SW 1271 (cell line): Measurements from ENCODE around the gene SECISBP2.

ENCODE experiments used
- DNase-seq, 2 experiments: peaks; one replicate each; lab custom pipeline; 2025; lab: John Stamatoyannopoulos, UW

SECISBP2 gene

DNA sequence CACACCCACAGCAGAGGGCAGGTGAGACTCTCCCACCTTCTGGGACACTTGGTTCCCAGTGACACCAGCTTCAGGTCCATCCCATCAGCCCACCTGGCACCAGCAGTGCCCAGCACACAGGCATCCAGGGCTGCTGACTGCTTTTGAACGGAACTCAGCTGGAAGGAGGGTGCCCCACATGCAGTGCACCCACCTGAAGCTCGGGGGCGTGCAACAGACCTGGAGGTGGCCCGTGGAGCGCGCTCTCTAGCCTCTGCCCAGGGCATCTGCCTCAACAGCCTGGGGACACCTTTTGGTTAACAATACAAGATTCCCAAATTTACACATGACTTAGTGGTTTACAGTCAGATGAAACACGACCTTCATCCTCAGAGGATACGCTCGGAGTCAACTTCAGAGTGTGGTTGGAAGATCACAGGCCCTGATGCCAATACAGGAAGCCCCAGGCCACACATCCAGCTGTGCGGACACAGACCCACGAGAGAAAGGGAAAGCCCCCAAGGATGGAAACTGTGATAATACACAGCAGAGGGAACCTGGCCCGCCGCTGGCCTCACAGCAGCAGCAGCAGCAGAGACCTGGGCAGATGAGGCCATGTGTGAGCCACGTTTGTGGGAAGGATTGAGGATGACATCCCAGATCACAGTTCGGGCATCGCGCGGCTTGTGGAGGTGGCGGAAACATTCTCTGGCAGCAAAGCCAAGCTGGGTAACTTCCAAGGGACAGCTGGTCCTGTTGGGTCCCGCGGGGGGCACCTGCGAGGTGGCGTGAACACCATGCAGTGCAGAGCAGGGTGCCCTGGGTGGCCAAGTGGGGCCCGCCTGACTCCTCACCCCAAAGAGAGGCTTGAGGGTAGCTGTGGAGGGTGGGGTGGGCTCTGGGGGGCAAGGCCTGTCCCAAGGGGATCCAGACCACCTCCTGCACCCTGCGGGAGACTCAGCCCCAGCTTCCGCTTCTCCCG is 64.0 kb downstream of the SECISBP2 start:
- no peak for DNase-seq

DNA sequence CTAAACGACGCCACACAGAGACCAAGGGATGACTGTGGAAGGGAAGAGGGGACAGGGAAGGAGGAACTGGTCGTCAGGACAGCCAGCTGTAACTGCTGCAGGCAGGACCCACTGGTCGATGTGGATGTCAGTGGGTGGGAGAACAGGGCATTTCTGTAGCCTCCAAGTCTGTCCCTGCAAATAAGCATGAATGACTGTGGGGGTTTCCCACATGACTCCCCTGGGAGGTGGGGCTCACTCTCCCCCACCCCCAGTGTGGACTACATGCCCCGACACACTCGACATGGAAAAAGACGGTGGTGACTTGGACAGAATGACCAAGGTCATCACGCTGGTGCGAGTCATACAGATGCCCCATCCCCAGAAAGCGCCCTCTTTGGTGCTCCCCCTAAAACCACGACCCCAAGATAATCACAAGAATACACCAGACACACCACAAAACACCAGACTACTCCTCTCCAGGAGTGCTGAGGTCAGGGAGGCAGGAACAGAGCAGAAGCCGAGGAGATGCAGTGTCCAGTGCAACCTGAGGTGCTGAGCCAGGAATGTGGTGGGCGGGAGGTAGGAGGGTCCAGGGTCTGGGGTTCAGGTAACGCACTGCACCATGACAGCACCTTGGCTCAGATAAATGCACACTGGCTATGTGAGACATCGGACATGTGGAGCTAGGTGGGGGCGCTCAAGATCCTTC is 64.9 kb downstream of the SECISBP2 start:
- DNase-seq, result no peak

DNA sequence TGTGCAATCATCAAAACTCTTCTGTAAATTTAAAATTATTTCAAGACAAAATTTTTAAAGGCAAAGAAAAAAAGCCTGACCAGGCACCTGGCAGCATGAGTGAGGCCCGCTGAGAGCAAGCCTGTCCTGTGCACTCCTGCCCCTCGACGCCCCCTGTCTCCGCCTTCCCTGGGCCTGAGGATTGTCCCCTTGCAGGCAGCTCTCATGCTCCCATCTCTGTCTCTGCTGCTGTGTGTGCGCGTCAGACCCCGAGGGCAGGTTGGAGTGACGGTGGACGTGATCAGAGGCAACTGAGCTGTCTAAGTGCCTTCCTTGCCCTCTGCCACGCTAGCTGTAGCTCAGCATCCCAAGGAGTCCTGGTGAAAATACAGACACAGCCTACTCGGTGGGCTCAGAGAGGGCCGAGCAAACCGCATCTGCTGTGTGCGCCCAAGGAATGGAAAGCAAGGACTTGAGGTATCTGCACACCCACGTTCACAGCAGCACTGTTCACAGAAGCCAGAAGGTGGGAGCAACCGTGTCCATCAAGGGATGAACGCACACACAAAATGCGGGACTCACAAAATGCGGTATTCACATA is 65.5 kb downstream of the SECISBP2 start:
- no peak for DNase-seq

DNA sequence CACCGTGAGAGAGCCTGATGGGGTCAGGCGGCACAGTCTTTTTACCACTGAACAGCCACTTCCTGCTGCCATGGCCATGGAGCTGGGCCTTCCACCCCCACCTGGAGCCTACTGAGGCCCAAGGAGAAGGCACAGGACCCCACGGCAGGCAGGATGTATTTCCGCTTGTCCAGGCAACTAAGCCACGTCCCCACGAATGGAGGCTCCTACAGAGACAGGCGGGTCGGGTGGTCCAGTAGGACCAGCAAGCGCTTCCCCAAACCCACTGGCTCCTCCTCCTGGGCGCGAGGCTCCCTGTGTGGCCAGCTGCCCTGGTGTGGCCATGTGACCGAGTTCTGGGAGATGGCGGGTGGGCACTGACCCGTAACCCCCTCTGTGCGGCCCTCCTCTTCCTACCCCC is 66.5 kb downstream of the SECISBP2 start:
- no peak for DNase-seq

DNA sequence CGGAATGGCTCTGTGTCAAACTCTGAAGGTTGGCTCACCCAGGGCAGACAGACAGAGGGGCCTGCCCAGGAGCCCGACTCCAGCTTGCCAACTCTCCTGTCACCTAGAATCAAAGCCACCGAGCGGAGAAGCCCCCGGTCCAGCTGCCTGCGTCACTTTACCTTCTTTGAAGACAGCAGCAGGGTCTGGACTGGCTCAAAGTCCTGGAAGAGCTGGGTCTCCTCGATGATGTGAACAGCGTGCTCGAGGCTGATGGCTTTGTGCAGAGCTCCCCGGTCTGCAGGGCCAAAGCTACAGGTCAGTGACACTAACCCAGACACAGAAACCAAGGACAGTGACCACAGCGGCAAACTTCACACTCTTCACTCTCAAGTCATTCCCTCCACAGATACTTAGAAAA is 67.9 kb downstream of the SECISBP2 start:
- DNase-seq, result no peak

DNA sequence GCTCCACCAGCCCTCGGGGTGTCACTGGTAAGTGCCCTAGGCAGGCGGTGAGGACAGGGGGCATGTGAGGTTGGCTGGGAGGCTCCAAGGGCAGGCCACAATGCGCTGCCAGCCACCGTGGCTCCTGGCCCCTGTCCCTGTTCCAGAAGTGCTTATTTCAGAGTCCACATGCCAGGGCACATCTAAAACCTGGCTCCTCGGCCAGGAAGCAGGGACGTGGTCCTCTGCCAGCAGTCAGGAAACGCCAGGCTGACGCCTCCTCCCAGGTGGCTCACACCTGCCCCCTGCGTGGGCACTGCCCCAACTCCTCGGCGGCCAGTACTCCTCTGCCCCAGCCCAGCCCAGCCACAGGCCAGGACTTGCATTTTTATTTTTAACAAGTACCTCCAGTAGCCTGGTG is 68.5 kb downstream of the SECISBP2 start:
- no peak for DNase-seq

DNA sequence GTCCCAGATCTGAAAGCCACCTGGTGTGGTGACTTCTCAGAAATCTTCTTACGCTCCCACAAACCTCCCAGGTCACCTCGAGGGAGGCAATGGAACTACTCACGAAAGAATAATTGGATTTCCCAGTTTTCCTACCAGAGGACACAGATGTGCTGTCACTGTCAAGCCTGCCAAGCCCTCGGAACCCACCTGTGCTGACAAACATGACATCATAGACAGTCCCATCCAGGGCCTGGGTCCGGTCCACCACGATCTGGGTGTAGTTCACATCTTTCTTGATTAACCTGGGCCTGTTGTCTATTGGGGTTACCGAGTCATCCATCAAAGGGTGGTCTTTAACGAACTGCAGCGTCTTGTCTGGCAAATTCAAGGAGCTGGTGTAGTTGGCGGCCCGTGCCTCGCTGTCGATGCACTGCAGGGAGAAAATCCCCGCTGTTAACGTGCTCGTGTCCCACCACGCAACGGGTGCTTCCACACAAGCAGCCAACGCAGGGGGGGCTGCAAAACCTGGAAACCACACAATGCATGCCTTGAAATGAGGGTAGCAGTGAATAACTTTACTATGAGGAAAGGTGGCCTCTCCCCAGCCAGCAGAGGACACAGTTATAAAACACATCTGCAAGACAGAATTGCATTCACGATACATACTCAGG is 69.0 kb downstream of the SECISBP2 start:
- no peak for DNase-seq

DNA sequence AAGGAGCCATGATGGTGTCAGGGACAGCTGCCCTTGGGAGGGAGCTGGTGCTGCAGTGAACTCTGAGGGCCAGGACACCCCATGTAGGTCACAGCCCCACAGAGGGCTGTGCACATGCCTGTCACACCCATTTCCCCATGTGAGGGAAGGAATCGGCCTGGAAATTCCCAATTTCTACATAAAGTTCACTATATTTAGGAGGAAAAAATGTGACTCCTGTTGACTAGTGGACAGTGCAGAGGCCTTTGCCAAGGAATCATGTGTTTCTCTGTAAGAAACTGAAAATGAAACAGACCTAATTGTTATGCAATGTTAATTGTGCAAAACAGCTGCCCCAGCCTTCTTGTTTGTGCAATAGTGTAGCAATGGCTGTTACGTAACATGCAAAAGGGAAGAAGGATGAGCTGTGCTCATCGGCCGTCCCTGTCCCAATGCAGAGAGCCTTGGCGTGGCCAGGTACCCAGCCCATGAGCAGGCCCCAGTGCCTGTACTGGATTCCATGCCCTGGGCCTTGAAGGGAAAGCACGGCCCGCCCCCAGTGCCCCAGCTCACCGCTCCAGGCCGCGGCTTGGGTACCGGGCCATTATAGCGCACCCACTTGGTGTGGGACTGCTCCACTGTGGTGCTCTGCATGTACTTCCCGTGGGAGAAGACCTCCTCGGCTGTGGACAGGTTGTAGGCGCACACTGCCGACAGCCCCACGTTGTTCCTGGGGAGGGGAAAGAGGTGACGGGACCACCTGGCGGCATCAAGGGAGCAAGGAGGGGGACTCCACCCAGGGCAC is 70.0 kb downstream of the SECISBP2 start:
- no peak for DNase-seq

DNA sequence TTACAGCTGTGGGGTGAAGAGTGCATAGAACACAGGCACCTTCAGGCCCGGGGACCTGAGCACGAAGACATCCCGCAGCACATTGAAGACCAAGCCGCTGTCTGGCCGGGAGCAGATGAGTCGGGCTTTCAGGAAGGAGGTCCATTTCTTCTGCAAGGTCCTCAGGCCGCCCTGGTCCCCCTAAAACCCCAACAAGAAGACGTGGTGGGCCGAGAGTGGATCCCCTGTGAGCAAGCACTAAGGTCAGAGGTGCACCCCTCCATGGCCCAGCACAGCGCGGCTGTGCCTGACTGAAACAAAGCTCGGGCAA is 70.5 kb downstream of the SECISBP2 start:
- DNase-seq, result no peak

DNA sequence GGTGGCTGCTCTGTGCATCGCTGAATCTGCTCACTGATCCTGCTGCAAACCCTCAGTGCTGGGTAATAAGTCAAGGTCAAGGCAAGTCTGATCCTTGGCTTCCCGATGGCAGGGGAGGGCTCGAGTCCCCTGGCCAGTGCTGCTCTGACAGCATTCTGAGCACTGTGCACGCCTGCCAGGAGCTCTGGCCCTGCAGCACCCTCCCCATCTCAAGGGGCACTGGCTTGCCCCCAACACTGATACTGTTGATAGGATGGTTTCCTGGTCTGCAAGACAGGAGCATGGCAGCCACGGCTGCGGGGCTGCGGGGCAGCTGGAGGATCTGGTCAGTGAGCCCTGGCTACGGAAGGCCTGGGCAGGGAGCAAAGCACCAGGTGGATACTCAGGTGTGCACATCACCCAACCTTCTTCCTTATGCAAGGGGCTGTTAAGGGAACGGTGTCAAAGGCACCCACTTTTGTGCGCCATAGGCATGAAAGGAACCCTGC is 71.8 kb downstream of the SECISBP2 start:
- no peak for DNase-seq

DNA sequence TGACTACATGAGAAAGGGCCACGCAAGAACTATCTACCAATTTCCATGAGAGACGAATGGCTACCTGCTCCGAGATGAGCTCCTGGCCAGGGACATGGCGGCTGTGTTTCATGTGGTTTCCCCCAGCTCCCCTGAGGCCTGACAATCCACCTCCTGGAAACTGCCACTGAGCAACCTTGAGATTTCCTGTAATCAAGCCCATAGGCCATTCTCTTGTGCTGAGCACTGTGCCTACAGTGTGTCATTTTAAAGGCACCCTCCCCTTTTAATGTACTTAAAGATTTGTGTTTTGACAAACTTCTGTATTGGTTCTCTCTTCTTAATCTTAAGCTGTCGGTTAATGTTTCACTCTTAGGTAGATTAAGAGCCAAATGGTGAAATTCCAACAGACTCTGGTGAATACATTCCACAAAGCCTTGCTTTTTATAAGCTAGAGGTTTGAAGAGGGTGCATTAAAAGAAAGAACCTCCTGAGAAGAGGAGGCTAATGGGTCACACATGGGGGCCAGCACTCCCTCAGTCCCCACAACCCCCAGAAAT is 72.3 kb downstream of the SECISBP2 start:
- no peak for DNase-seq

DNA sequence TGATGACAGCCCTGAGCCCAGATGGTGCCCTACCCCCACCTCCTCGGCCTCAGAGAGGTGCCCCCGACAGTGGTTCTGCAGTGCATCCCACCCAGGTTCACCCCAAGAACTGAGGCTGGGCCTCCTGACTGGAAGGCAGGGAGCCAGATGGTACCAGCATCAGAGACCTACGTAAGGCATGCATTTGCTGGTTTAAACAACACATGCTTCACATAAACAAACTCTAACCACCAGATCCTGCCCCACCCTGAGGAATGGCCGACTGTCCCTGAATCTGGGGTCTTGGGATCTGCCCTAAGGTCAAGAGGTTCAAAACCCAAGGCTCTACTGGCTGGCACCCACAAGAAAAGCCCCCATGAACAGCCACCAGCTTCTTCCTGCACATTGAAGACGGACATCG is 73.3 kb downstream of the SECISBP2 start:
- no peak for DNase-seq

DNA sequence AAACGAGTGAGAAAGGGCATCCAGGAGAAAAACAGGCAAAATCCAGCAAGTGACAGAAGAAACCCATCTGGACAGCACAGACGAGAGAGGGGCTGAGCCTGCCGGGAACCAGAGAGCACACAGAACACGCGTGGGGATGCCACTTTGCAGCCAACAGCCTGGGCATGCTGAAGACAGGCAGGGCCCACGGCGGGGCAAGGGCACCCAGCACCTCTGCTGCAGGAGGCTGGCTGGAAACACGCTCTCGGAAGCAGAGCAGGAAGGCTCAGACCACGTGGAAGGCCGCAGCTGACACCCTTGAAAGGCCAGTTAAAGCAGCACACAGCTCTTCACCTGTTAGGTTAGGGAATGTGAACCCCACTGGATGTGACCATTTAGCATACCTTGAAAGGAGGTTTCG is 76.1 kb downstream of the SECISBP2 start:
- no peak for DNase-seq

DNA sequence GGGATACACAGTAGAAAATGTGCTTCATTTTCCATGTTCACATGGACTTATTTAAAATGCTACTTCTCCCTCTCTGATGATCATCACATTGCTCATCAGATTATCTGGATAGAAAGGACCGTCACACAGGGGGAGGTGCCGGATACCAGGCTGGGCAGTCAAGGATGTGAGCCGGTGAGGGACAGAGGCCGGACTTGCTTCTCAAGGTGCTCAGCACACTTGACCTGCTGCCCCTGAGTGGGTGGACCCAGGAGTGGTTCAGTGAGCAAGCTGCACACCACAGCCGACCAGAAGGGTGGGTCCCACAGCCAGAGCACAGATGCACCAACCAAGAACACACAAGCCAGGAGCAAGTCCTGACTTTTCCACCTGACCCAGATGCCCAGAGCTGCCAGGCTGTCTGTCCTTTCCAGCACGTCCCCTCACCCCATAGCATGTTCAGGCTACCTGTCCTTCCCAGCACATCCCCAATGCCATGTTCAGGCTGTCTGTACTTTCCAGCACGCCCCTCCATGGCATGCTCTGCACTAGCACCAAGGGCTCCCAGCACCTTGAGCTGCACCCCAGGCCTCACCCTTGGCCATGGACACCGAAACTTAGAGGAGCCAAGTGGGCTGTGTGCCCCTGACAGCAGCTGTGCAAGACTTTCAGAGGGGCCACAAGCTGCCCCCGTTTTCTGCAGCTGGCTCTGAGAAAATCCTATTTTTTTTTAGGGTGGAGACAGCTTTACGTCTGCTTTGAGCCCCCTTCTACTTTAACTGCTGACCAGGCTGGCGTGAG is 77.8 kb downstream of the SECISBP2 start:
- no peak for DNase-seq

DNA sequence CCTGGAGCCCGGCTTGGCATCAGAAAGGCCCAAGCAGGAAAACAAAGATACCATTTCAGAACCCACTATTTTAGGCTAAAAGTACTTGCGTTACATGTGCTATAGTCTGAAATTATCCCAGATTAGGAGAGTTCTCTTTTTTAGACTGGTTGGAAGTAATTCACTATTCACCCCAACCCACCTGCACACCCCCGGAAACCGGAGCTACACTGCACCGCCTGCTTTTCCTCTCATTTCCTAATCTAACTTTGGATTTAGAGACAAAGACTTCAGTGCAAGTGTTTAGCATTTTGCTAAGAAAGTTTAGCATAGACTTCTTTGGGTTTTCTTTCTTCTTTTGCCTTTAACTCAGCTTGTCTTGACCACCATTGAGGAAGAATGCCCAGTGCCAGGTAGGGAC is 79.2 kb downstream of the SECISBP2 start:
- DNase-seq, result no peak

DNA sequence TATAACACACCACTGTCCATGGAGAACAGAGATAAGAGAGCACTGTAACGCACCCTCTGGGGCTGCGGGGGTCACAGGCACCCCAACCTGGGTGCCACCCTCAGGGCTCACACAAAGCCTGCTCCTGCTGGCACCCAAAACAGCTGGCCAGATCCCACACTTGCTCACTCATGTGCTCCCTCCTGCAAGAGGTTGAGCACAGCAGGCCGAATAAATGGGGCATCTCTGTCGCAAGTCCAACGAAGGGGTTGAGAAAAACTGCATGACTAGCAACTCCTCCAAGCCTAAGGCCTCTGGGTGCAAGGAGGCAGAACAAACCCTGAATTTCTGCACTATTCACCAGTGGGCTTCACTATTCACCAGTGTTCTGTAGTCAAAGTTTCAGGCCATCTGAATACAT is 80.3 kb downstream of the SECISBP2 start:
- DNase-seq, result no peak

DNA sequence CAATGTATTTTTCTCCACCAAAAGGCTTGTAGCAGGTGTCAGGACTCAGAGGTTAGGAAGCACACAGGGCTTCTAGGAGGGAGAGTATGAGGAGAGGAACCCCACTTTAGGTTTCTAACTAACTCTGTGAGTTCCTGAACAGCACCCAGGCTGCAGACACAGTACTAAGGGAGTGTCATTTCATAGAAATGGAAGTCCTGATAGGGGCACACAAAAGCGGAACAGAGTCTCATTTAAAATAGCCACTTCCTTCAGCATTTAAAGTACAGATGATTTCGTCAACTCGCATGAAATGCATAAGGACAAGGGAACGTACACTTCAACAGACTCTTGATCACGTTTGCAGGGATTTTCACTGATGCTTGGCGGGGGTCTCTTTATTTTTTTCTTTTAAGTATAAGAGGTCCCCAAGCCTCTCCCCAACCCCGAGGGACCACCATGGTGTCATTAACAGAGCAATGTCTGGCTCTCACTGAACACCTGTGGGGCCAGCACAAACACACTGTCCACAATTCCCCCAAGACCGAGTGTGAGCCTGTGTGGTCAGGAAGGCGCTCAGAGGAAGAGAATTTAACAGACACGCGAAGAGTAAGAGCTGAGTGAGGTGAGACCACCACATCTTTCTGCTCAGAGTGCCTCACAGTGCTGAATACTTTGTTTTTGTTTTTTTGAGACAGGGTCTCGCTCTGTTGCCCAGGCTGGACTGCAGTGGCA is 82.3 kb downstream of the SECISBP2 start:
- DNase-seq, result no peak

DNA sequence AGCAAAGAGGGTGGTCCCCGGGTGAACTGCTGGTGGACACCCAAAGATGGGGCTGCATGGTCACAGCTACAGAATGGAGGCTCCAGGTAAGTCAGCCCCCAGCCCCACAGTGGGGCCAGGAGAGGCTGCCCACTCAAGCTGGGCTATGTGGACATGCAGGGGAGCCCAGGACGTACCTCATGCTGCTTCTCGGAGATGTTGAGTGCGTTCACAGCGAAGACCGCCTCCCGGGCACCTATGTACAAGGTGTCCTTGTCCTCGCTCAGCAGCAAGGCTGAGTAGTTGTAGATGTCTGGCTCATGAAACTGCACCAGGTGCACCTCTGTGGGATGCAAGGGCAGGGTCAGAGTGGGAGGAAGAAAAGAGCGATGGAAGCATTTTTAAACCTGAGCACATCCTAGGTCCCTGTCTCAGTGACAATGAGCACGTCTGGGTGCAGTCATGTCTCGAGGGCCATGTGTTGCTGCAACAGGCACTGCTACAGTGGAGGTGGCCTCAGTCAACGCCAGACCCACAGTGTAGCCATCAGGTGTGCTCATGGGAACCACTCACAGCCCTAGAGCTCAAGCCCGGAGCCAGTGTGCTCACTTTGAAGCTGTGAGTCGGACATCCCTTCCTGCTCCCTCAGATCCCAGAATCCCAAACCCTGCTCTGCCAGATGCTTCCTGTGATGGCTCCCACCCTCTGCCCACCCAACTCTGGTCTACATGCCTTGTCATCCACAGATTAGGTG is 84.6 kb downstream of the SECISBP2 start:
- no peak for DNase-seq

DNA sequence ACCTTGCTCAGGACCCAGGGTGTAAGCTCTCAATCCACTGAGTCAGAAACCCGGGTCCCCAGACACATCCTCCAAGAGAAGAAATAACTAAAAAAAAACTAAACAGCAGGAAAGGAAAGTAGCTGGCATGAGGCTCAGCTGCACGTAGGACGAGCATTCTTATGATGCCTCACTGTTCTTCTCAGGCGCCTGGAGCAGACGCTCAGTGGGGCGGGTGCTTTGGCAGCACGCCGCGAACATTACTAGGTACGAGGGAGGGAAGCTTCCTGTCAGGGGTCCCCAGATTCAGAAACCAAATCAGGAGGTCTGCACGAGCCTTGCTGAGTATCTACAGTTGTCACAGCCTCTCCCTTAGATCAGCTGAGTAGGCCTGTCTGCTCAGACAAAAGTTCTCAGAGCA is 85.8 kb downstream of the SECISBP2 start:
- DNase-seq, result no peak
